ENCODE results near the gene IGSF8. TPM values are rescaled to one million over a fixed set of nuclear protein-coding genes. Genes with fewer than 3 reads are reported as not detected.

Gene IGSF8
- total RNA-seq, 1 donor from 2014 or later, result 37.9 TPM

GRCh38 chr1:160079448-160079847, 19.0 kb downstream of the IGSF8 start:
- TF ChIP-seq CTCF (IDR thresholded peaks at IDR 0.05), result no peak
- H3K4me1 ChIP-seq, result peaks cover 0 to 10% of the 10 kb centered on the region in 2 donors

GRCh38 chr1:160078512-160079195, 19.8 kb downstream of the IGSF8 start:
- TF ChIP-seq CTCF (IDR thresholded peaks at IDR 0.05), result peak; percentile 39 to 69 (median 64)
- Histone ChIP-seq H3K27ac (no peak overlapping the region), H3K4me3 (no peak overlapping the region), H3K9me3 (no peaks in the 10 kb centered on the region), H3K36me3 (no peaks in the 10 kb centered on the region), H3K27me3 (no peaks in the 10 kb centered on the region), H3K4me1 (peaks cover 0 to 8% of the 10 kb centered on the region in 2 donors)
- intact Hi-C loops (cut with DNase I), result no loop called here
- no peak for DNase-seq (ENCODE audit: low spot score in 2 of 2)

More at GRCh38 chr1:160079448-160079847, 19.0 kb downstream of the IGSF8 start:
- intact Hi-C loops (cut with DNase I), result no loop called here
- no peaks in the 10 kb centered on the region for H3K9me3 ChIP-seq
- H3K27ac ChIP-seq, result no peak overlapping the region
- H3K36me3 ChIP-seq, result no peaks in the 10 kb centered on the region
- no peaks in the 10 kb centered on the region for H3K27me3 ChIP-seq
- no peak for DNase-seq (ENCODE audit: low spot score in 2 of 2)
- H3K4me3 ChIP-seq, result no peak overlapping the region

GRCh38 chr1:160077486-160077885, 20.9 kb downstream of the IGSF8 start:
- no peaks in the 10 kb centered on the region for H3K27me3 ChIP-seq
- H3K9me3 ChIP-seq, result no peaks in the 10 kb centered on the region
- TF ChIP-seq CTCF (IDR thresholded peaks at IDR 0.05), result no peak
- no peak overlapping the region for H3K4me3 ChIP-seq
- no peak overlapping the region for H3K27ac ChIP-seq
- no peaks in the 10 kb centered on the region for H3K36me3 ChIP-seq
- H3K4me1 ChIP-seq, result peaks cover 0 to 8% of the 10 kb centered on the region in 2 donors
- intact Hi-C loops (cut with DNase I), result no loop called here
- no peak for DNase-seq (ENCODE audit: low spot score in 2 of 2)

- Histone ChIP-seq H3K9me3 (no peaks in the 10 kb centered on the region), H3K4me3 (no peak overlapping the region), H3K27me3 (no peaks in the 10 kb centered on the region), H3K36me3 (no peaks in the 10 kb centered on the region), H3K27ac (no peak overlapping the region), H3K4me1 (peaks cover 0 to 4% of the 10 kb centered on the region in 2 donors)
- no peak for TF ChIP-seq CTCF (IDR thresholded peaks at IDR 0.05)
- intact Hi-C loops (cut with DNase I), result no loop called here
- no peak for DNase-seq (ENCODE audit: low spot score in 2 of 2)
Observed at GRCh38 chr1:160076295-160076694, 22.1 kb downstream of the IGSF8 start.

GRCh38 chr1:160075836-160076235, 22.6 kb downstream of the IGSF8 start:
- H3K27ac ChIP-seq, result no peak overlapping the region
- no peaks in the 10 kb centered on the region for H3K27me3 ChIP-seq
- no peak overlapping the region for H3K4me3 ChIP-seq
- no peaks in the 10 kb centered on the region for H3K9me3 ChIP-seq
- no peaks in the 10 kb centered on the region for H3K36me3 ChIP-seq
- no peak for DNase-seq (ENCODE audit: low spot score in 2 of 2)
- intact Hi-C loops (cut with DNase I), result no loop called here
- TF ChIP-seq CTCF (IDR thresholded peaks at IDR 0.05), result no peak
- H3K4me1 ChIP-seq, result peaks cover 0 to 1% of the 10 kb centered on the region in 2 donors

Measured in ascending aorta (tissue), 2 donors.